HG02973 (cell line): ENCODE data around the gene HDAC4.

Experiments used
- ATAC-seq: cut with Tn5 transposase; IDR thresholded peaks from one replicate; pipeline ENCODE4 v1.9.1; 2021; ENCODE audit warnings: moderate library complexity; ENCODE audit not compliant: unreplicated experiment

Gene HDAC4

GRCh38 chr2:239102266-239102665, 298.6 kb downstream of the HDAC4 start:
- ATAC-seq: no peak

GRCh38 chr2:239101807-239102206, 299.0 kb downstream of the HDAC4 start:
- no peak for ATAC-seq

- ATAC-seq: no peak
Observed at GRCh38 chr2:239101071-239101470, 299.7 kb downstream of the HDAC4 start.

- ATAC-seq: no peak
Observed at GRCh38 chr2:239099474-239099873, 301.3 kb downstream of the HDAC4 start.

- no peak for ATAC-seq
Observed at GRCh38 chr2:239098288-239098970, 302.4 kb downstream of the HDAC4 start.

GRCh38 chr2:239097428-239097696, 303.5 kb downstream of the HDAC4 start:
- ATAC-seq: no peak

GRCh38 chr2:239096676-239097427, 304.0 kb downstream of the HDAC4 start:
- no peak for ATAC-seq

- no peak for ATAC-seq
Observed at GRCh38 chr2:239095460-239096081, 305.2 kb downstream of the HDAC4 start.

GRCh38 chr2:239094867-239095266, 306.0 kb downstream of the HDAC4 start:
- ATAC-seq: no peak

GRCh38 chr2:239093952-239094351, 306.9 kb downstream of the HDAC4 start:
- ATAC-seq: no peak

- ATAC-seq: no peak
Observed at GRCh38 chr2:239093542-239093941, 307.3 kb downstream of the HDAC4 start.

GRCh38 chr2:239092571-239093294, 308.1 kb downstream of the HDAC4 start:
- ATAC-seq: no peak

- ATAC-seq: no peak
Observed at GRCh38 chr2:239089884-239090283, 310.9 kb downstream of the HDAC4 start.

GRCh38 chr2:239087046-239087710, 313.6 kb downstream of the HDAC4 start:
- no peak for ATAC-seq

GRCh38 chr2:239086325-239087020, 314.3 kb downstream of the HDAC4 start:
- ATAC-seq: no peak

- ATAC-seq: no peak
Observed at GRCh38 chr2:239085201-239085992, 315.4 kb downstream of the HDAC4 start.

GRCh38 chr2:239084007-239084406, 316.8 kb downstream of the HDAC4 start:
- no peak for ATAC-seq

- ATAC-seq: no peak
Observed at GRCh38 chr2:239082425-239082824, 318.4 kb downstream of the HDAC4 start.

- no peak for ATAC-seq
Observed at GRCh38 chr2:239081622-239082021, 319.2 kb downstream of the HDAC4 start.

- ATAC-seq: no peak
Observed at GRCh38 chr2:239081046-239081445, 319.8 kb downstream of the HDAC4 start.
